HT1080 (cell line): ENCODE measurements around the gene APOL6. TPM values are rescaled to one million over a fixed set of nuclear protein-coding genes. Genes with fewer than 3 reads are reported as not detected.
"Not testable (repeated sequence)": the region's sequence is repeated elsewhere in the genome, so short reads cannot be mapped to it uniquely, and the experiment has no call there.

Source experiments
- DNase-seq: peaks from one replicate; pipeline ENCODE4 v3.0.0-alpha.2; 2015; ENCODE audit warnings: low read depth
- total RNA-seq: library from RNA; depleted of rRNA; stranded (reverse); fragments of >200 nt; shearing (Covaris generic); gene quantifications from 2 replicates; pipeline ENCODE4 v1.2.3, GENCODE V29; 2014

APOL6 gene
- total RNA-seq, 1 experiment from 2014 or later = 4.6 TPM

DNA sequence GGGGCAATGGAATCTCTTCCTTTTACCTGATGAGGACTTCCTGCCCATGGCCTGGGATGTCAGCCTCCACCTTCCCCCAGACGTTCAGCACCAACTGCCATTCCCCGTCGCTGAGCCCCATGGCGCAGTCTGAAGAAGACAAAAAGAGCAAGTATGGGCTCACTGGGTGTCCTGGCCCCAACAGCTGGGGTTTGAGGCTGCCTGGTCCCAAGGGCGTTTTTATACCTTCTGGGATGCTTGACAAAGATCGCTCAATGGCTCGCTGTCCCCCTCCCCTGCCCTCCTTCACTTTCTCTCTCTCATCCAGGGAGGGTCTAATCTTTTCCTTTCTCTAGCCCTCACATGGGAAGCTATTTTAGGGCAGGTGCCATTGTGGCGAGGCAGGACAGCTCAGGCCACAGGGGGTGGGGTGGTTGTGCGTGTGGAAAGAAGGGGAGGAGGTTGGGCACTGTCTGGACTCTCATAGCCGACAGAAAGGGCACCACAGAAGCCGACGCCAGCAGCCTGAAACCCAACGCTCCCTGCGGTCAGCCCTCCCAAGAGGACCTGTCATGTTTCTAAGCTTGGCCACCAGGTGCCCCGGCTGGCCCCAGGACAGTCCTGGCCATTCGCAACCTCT, 31.0 kb upstream of the APOL6 start, which contains the start of gene MB:
Gene MB (minus strand): TSS at position 193 of the 619 bp plus-strand sequence. CDS start 72 bp downstream, at position 121.
- no peak for DNase-seq

GRCh38 chr22:35618427-35619223, 29.6 kb upstream of the APOL6 start:
- DNase-seq = no peak

GRCh38 chr22:35619336-35620094, 28.7 kb upstream of the APOL6 start:
- DNase-seq = no peak

DNA sequence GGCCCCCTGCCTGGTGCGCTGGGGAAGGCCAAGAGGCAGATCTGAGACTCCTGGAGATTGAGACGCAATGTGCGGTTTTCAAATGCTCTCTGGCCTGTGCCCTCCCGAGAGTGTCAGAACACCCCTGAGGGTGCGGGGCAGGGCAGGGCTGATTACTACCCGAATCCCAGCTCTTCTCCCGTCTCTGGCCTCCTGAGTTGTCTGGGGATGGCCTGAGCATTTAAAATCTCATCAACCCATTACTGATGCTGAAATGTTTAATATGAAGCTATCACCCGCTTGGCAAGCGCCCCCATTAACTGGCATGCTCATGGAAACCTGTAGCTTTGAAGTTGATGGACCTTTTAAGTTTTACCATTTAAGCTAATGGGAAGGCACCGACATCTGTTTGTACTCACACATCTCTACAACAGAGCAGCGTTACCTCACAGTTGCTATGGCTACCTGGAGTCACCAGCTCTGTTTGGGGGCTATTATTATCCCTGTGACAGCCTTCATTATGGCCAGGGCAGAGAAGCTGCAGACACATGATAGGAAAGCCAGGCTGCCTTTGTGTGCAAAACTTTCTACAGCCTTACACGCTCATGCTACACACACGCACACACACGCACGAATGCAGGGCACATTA, 27.5 kb upstream of the APOL6 start:
- no peak for DNase-seq

DNA sequence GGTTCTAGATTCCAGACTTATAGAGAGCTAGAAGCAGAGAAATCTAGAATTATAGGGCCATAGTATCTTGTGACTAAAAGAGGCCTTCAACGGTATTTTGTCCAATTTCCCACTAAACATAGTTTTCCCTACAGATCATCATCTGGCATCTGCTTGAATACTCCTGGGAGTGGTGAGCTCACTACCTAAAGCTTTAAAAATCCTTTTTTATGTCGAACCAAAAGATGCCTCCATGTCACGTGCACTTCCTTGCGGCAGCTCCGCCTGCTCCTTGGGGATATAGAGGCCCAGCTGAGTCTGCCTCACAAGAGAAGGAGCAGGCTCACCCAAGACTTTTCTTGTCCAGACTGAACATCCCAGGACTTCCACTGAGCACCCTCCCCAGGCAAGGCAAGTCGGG, 26.8 kb upstream of the APOL6 start:
- no peak for DNase-seq

GRCh38 chr22:35622191-35622913, 25.9 kb upstream of the APOL6 start:
- DNase-seq = no peak

GRCh38 chr22:35623885-35624284, 24.4 kb upstream of the APOL6 start:
- not testable (repeated sequence) for DNase-seq

DNA sequence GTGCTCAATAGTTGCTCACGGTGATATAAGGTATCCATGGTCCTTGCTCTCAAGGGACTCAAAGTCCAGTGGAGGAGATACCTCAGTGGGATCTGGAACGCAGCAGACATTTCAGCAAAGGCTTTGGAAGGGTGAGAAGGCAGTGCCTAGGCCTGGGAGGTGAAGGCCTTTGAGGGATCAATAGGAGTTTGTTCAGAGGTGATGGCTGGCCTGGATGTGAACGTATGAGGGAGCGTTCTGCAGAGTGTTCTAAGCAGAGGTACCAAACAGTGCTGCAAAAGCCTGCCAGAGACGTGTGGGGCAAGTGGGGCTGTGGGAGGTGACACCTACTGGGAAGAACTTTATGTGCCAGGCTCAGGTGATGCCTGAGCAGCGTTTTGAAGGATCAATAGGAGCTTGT, 23.7 kb upstream of the APOL6 start:
- no peak for DNase-seq

GRCh38 chr22:35625763-35626432, 22.3 kb upstream of the APOL6 start:
- no peak for DNase-seq

- DNase-seq = peak; percentile 98
Observed at GRCh38 chr22:35627267-35628041, 20.8 kb upstream of the APOL6 start.

GRCh38 chr22:35628732-35629131, 19.5 kb upstream of the APOL6 start:
- no peak for DNase-seq

DNA sequence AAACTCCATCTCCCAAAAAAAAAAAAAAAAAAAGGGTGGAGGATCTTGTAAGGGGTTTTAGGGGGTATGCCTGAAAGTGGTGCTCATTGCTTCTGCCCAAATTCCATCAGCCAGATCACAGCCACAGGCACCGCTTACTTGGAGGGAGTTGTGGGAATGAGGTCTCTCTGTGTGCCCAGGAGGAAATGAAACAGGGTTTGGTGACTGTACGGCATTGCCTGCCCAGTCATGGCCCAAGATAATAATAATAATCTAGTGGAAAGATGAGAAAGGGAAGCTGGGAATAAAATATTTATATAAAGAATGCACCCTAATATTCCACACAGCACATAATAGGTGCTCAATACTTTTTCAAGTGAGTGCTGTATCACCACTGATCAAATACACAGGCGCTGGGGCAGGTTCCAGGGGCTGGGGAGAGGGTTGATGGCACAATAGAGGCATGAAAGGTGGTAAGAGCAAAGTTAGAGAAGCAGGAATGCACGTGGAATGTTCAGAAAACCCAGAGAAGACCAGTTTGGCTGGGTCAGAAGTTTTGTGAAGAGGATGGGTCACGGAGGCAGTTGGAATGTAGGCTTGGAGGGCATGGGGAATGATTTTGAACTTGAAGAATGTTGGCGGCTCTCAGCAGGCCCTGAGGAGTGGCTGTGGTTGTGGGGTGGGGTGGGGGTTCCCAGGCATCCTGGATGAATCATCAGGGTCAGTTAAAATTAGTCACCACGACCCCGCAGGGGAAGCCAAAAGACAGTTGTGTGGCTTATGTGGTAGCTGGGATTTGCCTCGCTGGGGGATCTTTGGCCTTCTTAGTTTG, 18.6 kb upstream of the APOL6 start:
- peak; percentile 99 for DNase-seq

DNA sequence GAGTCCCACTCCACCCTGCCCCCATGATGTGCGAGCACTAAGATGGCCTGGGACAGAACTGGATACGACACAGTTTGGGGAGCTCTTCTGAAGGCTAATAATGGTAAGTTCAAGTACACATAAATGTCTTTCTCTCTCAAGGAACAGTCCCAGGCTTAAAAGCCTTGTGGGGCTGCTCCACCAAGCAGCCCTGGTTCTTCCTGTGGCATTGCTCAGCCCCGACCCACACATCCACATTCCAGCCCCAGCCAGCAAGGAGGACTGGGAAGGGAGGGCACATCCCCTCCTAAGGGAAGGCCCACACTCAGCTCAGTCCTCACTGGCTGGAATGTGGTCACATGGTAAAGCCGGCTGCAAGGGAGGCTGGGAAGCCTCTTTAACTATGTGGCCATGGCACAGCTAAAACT, 17.9 kb upstream of the APOL6 start:
- DNase-seq = peak; percentile 76

DNA sequence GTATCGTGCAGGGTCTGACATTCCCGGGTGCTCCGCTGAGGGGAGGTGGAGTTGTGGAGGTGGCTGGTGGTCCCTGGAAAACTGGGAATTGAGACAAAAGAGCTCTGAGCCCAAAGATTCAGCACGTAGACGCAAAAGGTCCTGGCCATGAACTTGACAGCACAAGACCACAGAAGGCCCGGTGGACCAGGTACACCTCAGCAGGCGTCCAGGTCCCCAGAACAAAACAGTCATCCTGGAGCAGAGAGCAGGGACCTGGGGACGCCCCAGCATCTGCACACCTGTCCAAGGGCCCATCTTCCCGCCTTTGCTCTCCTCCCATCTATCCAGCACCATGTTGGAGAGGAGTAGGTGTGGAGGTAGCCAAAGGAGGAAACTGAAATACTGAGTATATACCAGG, 17.4 kb upstream of the APOL6 start:
- DNase-seq = no peak

- DNase-seq = peak; percentile 42
Observed at GRCh38 chr22:35631597-35631996, 16.6 kb upstream of the APOL6 start.

DNA sequence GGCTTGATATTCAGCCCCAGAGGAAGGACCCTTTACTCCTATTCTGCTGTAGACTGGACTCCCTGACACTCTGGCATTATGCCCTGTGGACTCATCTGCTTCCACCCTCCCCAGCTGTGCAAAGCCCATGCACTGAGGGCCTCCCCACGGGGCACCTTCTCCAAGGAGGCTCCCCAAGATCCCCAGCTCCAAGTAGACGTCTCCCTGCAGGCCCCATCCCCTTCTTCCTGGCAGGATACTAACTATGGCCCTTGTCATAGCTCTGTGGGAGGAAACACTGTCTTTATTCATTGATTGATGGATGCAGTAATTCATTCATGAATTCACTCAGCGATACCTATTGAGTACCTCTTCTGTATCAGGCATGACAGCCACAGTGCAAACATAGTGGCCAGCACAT, 15.3 kb upstream of the APOL6 start:
- DNase-seq = no peak

GRCh38 chr22:35633520-35633919, 14.7 kb upstream of the APOL6 start:
- DNase-seq = no peak

- no peak for DNase-seq
Observed at GRCh38 chr22:35634015-35634414, 14.2 kb upstream of the APOL6 start.
